ENCODE results near the gene CALM3.

The CALM3 gene

DNA sequence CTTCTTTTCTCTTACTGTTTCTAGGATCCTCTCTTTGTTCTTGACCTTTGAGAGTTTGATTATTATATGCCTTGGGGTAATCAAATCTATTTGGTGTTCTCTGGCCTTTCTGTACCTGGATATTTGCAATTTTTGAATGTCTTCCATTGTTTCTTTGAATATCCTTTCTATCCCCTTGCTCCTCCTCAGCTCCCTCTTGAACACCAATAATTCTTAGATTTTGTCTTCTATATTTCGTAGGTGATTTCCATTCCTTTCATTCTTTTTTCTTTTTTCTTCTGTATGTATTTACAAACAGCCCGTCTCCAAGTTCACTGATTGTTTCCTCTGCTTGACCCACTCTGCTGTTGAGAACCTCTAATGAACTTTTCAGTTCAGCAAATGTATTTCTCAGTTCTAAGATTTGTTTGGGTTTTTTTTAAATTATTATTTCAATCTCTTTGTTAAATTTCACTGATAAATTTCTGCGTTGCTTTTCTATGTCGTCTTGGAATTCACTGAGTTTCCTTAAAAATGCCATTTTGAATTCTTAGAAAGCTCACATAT is 2.7 kb upstream of the CALM3 start:
- DNase-seq (ENCODE audit: low read depth), result no peak
- no peak for TF ChIP-seq CTCF (IDR thresholded peaks at IDR 0.05; ENCODE audit: low read depth, low read length, missing control alignments)
- in situ Hi-C loops (cut with HindIII; ENCODE audit: low sequenced_read_pairs), result no loop called here
- H3K4me3 ChIP-seq (ENCODE audit: low read depth, low read length), result no peak overlapping the region

DNA sequence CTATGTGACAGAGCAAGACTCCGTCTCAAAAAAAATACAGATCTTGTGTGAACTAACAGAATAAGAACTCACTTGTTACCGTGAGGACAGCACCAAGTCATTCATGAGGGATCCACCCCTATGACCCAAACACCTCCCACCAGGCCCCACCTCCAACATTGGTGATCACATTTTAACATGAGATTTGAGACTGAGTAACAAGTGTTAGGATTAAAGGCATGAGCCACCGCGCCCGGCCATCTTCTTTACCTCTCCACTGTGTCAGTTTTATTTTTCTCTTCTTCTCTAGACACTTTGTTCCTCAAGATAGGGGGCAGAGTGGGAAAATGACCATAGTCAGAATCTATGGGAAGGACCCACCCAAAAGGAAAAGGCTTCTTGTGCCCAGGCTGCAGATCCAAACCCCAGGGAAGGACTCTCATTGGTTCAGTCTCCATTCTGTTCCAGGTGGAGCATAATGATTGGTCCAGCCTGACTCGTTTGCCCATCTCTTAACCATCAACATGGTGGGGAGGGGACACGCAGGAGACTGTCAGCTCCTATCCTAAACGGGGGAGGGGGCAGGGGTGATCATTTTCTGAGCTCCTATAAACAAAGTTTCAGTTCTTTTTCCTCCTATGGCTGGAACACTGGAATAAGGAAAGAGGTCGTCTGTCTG is 1.3 kb upstream of the CALM3 start:
- in situ Hi-C loops (cut with HindIII; ENCODE audit: low sequenced_read_pairs), result no loop called here
- TF ChIP-seq CTCF (IDR thresholded peaks at IDR 0.05; ENCODE audit: low read depth, low read length, missing control alignments), result no peak
- no peak for DNase-seq (ENCODE audit: low read depth)
- peak overlapping the region; percentile 100 for H3K4me3 ChIP-seq (ENCODE audit: low read depth, low read length)

- peak overlapping the region; percentile 100 for H3K4me3 ChIP-seq (ENCODE audit: low read depth, low read length)
- no peak for TF ChIP-seq CTCF (IDR thresholded peaks at IDR 0.05; ENCODE audit: low read depth, low read length, missing control alignments)
- in situ Hi-C loops (cut with HindIII; ENCODE audit: low sequenced_read_pairs), result no loop called here
Measured at GRCh38 chr19:46600384-46601317, 479 bp upstream of the CALM3 start.

DNA sequence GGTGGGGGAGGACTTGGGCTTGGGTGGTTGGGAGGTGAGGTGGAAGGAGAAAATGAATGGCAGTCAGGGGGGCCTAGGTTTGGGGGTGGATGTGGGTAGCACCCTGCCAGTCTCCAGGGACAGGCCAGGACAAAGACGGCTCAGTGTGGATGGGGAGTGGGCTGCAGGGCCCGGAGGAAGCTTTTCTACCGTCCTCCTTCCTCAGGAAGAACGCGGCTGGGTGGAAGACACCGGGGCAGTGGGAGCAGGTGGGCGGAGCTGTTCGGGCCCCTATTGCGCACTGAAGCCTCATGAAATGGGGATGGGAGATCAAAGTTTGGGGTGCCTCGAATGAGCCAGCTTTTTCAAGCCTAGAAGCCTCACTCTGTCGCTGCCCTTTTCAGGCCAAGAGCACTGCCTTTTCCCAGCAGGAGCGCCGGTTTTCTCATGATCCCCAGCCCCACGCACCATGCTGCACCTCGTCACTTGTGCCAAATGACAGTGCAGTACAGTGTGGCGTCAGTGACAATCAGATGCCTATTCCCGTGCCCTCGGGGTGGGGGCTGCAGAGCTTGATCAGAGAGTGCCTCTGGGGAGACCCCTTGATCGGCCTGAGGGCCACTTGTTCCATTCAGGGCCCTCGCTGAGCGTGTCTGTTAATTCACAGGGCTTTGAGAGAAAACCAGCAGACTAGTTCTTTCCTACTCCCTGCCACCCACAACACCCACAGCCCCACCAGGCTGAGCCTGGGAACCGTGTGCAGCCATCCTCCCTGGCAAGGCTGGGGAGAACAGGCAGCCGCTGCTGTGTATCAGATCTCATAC is 1.5 kb downstream of the CALM3 start:
- TF ChIP-seq CTCF (IDR thresholded peaks at IDR 0.05; ENCODE audit: low read depth, low read length, missing control alignments), result no peak
- H3K4me3 ChIP-seq (ENCODE audit: low read depth, low read length), result peak overlapping the region; percentile 100
- DNase-seq (ENCODE audit: low read depth), result no peak
- in situ Hi-C loops (cut with HindIII; ENCODE audit: low sequenced_read_pairs), result no loop called here

More at GRCh38 chr19:46600384-46601317, 479 bp upstream of the CALM3 start:
- DNase-seq (ENCODE audit: low read depth), result peak; percentile 97

- no peak for DNase-seq (ENCODE audit: low read depth)
- peak overlapping the region; percentile 100 for H3K4me3 ChIP-seq (ENCODE audit: low read depth, low read length)
- in situ Hi-C loops (cut with HindIII; ENCODE audit: low sequenced_read_pairs), result no loop called here
- TF ChIP-seq CTCF (IDR thresholded peaks at IDR 0.05; ENCODE audit: low read depth, low read length, missing control alignments), result no peak
Measured at GRCh38 chr19:46603195-46603637, 2.1 kb downstream of the CALM3 start.

GRCh38 chr19:46603752-46604231 is 2.7 kb downstream of the CALM3 start:
- peak overlapping the region; percentile 100 for H3K4me3 ChIP-seq (ENCODE audit: low read depth, low read length)
- no peak for TF ChIP-seq CTCF (IDR thresholded peaks at IDR 0.05; ENCODE audit: low read depth, low read length, missing control alignments)
- in situ Hi-C loops (cut with HindIII; ENCODE audit: low sequenced_read_pairs), result no loop called here
- no peak for DNase-seq (ENCODE audit: low read depth)

All from astrocyte of the cerebellum (primary cell).